Measurements from ENCODE around the gene PACSIN1.

The PACSIN1 gene

DNA sequence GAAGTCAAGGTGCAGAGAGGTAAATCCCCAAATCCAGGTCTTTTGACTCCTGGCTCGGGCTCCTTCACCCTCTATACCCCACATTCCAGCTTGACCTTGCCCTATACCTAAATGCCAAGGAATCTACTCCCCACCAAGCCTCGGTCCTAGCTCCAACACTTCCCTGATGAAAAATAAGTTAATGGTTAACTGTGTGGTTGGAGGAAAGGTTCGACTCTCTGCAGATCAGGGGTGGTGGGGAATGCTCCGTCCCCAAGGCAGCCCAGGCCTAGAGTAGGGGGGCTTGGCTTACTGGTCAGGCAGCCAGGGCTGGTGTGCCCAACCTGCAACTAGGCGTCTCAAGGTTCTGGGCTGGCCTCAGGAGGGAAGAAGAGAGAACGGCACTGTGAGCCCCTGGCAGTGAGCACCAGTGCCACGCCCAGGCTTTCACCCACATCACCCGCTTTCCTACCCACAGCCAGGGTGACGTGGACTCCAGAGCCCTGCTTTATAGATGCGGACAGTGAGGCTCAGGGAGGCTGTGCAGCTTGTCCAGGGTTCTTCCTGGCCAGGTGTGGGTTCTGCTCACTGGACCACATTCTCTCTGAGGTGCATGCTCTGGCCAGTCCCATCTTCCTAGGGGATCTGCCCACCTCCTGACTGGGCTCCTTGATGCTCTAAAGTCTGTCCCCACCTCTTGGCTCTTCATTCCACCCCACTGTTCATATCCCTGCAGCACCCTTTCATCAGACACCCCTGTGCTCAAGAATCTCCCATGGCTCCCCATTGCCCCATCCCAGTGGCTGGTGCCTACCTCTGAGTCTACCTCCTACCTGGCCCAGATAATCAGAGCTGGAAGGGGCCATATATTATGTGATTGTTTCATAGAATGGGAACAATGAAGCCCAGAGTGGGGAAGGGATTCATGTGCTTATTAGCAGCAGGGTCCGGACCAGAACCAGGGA lies 82.1 kb downstream of the PACSIN1 start:
- DNase-seq: no peak

DNA sequence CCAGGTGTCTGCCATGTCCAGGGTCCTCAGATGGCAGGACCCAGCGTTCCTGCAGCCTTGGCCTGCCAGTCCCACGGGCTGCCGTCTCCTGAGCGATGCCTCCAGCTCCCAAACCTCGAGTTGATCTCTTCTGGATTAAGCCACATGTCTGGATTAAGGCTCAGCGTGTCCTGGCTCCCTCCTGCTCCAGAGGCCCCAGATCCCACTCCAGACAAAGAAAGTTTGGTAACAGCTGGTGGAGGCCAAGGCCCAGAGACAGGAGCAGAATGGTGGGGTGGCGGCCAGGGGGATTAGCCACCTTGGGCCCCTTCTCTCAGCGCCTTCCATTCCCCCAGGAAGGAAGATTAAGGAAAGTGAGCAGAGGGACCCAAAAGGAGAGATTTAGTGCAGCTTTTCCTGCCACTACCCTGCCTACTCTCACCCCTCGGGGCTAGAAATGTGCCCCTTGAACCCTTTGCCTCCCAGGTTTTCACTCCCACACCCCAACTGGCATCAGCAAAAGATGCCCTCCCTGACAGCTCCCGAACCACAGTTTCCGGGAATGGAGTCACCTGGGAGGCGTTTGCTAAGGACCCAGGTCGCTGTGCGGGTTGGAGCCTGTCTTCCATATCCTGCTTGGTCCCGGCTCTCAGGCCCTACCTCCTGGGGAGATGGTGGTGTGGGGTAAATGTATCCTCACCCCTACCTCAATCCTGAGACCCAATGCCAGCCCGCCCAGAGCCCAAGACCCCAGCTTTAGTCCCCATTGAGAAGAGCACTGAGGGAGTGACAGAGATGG lies 83.3 kb downstream of the PACSIN1 start:
- DNase-seq: no peak

DNA sequence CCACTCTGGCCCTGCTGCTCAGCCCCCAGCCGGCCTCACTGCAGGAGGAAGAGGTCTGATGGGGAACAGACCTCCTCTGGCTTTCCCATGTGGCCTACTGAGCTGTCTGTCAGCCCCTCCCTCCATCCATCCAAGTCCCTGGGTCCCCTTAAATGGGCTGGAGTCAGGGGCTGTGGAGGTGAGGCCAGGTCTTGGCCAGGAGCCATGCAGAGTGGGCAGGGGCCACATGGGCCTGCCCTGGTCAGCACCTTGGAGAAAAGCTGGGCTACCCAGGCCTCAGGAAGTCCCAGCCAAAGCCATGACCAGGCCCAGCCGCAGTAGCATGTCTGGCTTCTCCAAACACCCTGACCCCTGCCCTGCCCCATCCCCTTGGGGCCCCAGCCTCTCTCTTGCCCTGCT lies 83.9 kb downstream of the PACSIN1 start:
- DNase-seq: no peak

DNA sequence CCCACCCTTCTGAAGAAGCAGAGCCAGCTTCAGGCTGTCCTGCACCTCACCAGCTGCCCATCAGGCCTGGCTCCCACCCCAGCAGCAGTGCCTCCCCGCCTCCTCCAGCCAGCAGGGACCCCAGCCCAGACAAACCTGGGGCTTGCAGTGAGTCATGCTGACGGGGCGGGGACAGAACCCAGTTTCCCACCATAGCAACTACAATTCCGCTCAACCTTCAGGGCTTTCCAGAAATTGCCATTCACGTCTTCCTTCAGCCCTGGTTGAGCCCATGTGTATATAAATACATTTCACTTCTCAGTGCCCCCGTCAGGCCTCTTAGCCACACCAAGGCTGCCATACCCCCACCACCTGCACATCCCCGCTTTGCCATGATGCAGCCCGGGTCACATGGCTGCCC lies 85.8 kb downstream of the PACSIN1 start:
- no peak for DNase-seq

DNA sequence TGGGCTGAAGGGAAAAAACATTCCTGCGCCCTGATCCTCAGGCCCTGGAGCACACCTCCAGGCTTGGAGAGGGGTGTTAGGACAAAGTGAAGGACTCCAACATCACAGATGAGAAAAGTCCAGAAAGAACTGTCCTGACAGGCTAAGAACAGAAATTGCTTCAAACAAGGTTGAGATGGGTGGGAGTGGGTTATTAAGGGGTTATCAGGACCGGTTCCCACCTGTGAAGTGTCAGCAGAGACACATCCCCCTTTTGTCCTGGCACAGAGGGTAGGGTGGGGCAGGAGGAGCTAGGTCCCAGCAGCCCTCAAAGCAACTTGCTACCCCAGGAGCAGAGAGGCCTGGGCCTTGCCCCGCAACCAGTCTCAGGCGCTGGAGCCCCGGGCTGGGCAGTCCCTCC lies 86.7 kb downstream of the PACSIN1 start:
- no peak for DNase-seq

DNA sequence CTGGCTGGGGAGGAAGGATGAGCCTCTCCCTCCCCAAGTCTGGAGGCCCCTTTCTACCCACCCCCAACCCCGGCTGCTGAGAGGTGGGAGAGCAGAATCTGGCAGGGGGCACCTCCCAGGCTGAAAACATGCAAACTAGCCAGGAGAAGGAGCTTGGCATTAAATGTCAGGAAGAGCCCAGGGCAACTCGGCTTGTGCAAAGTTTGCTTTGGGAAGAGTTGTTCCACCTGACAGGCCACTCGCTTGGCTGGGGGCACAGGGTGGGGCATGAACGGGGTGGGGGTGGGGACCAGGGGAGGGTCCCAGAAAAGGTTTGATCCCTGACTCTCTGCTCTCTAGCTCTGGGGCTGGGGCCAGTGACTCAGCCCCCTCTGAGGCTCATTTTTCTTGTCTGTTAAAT lies 87.3 kb downstream of the PACSIN1 start:
- DNase-seq: no peak

DNA sequence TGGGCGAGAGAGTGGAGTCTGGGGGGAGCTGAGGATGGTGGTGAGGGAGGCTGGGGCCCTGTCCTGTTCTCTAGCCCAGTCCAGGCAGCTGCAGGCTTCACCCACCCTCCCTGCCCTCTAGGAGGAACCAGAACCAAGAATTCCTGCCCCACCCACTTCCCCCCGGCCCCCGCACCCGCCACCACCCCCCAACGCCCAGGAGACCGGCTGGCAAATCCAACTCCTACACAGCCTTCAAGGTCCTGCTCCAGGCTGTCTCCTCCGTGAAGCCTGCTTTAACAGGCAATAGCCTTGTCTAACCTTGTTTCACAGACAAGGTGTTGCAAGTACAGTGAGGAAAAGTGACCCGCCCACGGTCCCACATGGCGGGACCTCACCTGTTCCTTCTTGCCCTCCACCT lies 87.9 kb downstream of the PACSIN1 start:
- DNase-seq: no peak

DNA sequence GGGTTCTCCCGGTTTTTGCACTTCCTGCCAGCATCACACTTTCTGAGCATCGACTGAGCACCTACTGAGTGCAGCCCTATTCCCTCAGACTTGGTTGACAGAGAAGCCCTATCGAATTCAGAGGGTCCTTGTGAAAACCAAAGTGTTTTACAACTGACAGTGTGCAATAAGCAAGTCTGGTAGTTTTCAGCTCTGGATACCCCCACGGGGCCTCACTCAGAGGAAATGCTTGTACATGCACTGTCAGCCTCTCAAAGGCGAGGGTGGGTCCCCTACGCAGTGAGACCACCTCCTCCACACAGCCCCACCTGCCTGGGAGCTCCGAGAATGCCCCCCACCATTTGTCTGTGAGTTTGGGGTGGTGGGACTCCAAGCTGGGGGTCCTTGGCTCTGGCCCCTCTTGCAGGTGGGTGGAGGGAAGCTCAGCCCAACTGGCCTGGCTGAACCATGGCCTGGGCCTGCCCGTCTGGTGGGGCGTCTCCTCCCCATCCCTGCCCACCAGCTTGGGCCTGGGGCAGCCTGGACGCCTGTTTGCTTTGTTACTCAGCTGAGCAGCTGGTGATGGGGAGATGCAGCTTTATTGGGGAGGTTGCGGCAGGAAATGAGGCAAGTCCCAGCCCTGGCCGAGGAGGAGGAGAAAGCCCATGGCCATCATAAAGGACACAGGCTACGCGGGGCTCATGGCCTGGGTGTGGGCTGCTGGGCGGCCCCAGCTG lies 88.6 kb downstream of the PACSIN1 start:
- no peak for DNase-seq

DNA sequence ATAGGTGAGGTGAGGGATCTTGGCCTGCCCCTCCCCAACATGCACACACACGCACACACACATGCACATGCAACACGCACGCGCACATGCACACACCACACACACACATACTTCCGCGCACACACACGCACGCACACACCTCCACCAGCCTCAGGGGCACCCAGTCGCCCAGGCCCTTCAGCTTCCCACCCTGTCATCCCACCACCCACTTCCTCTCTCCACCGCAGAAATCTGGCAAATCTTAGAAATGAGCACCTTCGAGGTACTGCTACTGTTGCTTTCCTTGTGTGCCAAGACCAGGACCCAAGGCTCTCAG lies 89.1 kb downstream of the PACSIN1 start:
- DNase-seq: no peak

DNA sequence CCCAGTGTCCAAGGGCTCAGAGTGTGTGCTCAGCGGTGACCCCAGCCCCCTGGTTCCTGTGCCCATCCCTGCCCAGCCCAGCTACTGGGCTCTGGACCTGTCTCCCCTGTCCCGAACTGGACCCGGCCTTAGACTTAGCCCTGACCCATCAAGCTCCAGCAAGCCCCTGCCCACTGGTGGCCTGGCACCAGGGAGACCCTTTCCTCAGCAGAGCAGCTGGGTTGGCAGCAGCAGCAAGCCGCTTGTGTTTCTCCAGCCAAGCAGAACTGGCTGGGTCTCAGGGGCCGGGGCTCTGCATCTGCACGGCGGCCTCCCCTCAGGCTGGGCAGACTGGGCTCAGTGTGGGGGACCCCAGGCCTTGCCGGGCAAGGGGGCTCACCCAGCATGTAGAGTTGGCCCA lies 89.5 kb downstream of the PACSIN1 start:
- DNase-seq: no peak

DNA sequence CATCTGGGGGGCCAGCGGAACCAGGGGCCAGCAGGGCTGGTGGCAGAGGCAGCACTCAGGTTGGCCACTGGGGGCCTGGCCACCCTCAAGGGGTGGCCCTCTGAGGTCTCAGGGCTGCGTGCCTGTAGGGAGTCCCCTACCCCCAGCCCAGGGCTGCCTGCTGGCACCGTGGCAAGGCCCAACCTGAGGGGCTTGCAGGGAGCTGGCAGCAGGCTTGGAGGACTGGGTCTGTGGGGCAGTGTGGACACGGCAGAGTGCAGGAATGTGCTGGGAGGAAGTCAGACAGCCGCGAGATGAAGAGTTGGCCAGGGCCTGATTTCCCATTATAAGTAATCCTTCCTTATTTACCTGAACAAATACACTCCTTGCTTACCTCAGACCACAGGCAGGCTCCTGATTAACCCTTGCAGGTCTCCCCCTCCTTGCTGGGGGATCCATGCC lies 90.2 kb downstream of the PACSIN1 start, which contains the start of gene SPDEF:
Gene SPDEF, minus strand, starts transcription at position 299 of the 441 bp plus-strand sequence. CDS start 11,874 bp downstream, outside the sequence.
- DNase-seq: no peak

DNA sequence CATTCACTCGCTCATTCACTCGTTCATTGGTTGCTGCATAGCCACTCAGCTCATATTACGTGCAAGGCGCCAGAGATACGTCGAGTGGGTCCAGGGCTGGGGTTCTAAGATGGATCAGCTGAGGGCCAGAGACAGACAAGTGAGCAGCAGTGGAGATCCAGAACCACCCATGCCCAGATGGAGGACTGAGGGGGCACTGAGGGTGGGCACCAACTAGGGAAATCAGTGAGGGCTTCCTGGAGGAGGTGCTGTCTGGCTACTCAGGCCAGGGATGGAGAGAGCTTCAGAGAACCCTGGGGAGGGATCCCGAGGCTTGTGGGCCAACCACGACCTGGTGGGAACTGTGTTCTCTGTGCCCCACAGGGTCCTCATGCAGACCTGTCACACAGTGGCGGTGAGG lies 90.6 kb downstream of the PACSIN1 start:
- DNase-seq: no peak

DNA sequence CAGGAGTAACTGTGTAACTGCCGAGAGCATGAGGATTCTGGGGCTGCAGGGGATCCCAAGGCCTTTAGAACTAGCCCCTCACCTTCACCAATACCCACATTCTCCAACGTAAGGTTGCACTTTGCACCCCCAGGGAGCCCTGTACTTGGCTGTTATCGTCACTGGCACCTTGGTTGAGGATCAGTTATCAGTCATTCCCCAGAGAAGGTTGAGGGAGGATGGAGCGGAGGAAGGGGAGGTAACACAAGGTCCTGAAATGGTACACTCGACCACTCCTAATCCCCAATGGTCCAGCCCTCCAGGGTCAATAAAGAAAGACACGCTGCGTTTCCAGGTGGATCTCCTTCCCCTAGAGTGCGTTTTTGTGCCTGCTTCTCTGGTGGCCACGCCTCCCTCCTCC lies 91.4 kb downstream of the PACSIN1 start:
- DNase-seq: no peak

DNA sequence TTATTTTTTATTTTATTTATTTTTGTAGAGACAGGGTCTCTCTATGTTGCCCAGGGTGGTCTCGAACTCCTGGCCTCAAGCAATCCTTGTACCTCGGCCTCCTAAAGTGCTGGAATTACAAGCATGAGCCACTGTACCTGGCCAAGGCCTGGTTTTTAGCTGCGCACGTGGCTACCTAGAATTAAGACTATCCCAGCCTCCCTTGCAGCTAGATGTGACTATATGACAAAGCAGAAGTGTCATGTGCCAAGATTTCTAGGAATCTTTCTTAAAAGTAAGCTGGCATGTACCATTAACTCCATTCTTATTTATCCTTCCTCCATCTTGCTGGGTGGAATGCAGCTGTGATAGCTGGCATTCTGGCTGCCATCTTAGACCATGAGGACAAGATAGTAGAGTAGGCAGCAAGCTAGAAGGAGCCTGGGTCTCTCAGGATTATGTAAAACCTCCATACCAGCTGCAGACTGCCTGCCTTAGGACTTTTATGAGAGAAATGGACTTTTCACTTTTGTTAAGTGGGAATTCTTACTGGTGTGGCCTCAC lies 92.4 kb downstream of the PACSIN1 start:
- DNase-seq: no peak

DNA sequence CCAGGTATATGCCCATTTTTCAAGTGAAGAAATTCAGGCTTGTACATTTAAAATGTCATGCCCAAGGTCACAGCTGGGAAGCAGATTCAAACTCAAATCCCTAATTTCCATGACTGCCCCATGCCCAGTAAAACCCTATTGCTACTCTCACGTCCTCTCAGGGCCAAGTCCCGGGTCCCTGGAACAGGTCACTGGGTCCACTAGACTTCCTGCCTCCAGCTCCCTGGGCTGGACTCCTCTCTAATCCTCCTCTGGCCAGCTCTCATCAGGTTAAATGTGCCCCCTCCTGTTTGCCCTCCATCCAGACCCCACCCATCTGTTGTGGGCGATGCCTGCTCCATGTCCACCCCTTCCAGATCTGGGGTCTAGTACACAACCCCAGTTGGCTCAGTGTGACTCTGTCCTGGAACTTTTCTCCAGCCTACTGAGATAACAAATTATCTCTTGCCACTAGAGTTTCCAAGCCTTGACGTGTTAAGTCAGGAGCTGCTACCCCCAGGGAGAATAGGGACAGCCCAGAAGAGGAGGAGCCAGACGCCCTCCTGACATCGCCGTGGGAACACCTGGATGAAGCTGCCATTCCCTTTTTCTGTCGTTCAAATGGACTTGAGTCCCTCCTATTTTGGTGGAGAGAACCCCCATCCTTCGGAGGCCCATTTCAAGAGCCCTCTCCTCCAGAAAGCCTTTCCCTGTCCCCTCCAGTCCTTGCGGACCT lies 93.9 kb downstream of the PACSIN1 start:
- DNase-seq: no peak

DNA sequence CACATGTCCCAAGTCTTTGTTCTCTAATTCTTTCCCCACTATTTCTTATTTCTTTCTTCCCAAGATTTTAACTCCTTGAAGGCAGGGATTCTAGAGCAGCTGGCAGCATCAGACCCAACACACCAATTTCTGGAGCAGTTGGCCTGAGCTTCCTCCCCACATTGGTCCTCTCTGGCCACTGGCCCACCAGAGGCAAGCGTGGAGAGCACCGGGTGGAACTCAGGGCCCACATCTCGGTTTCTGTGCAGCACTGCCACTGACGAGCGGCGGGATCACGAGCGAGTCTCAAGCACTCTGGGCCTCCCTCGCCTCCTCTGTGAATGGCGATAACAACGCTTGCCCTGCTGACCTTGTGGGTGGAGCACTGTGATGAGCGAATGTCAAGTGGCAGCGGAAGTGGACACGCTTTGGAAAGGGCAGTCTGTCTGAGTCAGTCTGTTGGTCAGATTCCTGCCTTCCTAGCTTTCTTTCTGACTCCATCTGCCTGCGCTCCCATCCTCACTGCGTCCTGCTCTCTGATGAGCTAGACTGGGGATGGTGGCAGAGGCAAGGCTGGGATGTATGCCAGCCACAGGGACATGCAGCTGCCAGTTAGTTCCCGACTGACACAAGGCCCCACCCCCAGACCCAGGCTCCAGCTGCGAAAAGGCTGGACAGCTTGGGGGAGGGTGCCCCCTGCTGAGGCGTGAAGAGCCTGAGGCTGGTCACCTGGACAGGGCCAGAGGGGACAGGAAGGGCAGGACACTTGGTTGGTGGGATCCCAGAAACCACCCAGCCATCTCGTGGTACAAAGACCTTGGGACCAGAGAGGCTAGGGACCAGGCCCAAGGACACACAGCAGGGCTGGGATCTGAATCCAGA lies 94.7 kb downstream of the PACSIN1 start:
- no peak for DNase-seq

DNA sequence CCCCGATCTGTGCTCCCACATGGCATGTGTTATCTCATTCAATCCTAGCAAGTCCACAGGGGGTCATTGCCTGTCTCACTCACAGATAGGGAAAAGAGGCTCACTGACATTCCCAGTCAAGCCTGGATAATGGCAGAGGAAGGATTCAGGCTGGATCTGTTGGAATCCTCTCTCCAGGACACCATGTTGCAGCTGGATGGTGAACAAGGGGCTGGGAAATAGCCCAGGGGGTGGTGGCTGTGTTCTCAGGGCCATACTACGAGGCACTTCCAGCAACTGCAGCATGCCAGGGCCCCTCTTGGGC lies 95.3 kb downstream of the PACSIN1 start:
- DNase-seq: no peak

DNA sequence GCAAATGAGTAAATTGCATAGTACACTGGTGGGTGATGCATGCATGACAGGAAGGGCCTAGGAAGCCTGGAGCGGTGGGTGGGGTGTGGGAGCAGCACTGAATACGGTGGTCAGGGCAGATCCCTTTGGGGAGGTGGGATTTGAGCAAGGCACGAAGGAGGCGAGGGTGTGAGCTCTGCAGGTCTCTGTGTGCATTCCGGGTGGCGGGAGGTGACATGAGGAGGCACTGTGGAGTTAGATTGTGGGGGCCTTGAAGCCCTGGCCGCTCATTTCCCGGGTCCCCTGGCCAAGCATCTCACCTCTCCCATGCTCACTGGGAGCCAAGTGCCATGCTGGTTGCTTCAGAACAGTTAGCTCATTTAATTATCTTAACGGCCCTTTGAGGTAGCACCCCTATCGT lies 96.5 kb downstream of the PACSIN1 start:
- no peak for DNase-seq

DNA sequence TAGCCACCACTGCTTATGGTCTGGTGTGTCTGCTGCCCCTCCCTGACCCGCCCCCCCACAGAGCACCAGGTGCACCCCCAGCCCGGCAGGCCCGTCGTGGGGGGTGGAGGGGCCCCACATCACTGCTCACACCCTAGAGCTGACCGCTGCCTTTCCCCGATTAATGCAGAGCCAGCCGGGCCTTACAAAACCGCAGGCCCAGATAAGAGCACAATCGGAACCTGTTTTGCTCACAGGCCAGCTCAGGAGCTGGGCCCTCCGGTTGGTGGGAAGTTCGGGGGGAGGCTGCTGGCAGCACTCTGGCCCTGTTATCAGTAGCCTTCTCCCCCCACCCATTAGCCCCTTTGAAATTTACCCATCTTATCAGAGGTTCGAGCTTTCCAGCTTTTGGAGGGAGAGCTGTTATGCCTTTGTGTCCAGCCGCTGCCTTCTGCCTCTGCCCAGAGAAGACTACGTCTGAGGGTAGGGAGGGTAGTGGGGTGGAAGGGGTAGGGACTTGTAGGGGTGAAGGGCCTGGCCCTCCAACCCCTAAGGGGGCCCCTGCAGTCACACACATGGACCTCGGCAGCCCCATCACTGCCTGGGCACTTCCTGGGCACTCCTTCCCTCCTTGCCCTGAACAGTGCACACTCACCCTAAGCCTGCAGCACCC lies 97.1 kb downstream of the PACSIN1 start:
- no peak for DNase-seq

DNA sequence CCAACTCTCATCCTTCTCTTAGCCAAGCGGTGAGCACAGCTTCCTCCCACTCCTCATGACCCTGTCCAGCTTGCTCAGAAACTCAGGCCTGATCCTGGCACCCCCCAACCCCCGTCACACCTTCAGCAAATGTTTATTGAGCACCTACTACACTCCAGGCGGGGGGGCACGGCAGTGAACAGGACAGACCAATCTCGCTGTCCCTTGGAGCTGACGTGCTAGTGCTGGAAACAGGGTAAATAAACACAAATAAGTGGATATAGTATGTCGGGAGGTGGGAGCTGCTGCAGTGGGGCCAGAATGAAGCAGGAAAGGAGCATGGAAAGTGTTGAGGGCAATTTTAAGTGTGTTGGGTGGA lies 97.6 kb downstream of the PACSIN1 start:
- no peak for DNase-seq

DNA sequence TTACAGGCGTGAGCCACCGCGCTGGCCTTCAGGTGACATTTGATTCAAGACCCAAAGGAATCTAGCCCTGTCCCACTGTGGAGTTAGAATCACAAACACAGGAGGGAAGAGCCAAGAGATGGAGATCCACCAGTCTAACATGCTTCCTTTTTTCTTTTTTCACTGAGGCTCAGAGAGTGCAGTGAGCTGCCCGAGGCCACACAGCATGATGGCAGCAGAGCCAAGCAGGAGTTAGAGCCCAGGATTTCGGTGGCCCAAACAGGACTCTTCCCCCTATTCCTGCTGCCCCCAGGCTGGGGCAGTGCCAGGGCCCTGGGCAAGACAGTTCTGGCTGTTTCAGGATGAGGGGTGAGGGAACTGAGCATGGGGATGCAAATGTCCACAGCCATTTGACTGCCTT lies 98.3 kb downstream of the PACSIN1 start:
- no peak for DNase-seq

All from 8988T (cell line).